H9 (cell line): ENCODE data around the gene SH3GL2. TPM values are rescaled to one million over a fixed set of nuclear protein-coding genes. Genes with fewer than 3 reads are reported as not detected.

ENCODE experiments used
- DNase-seq: peaks from one replicate; pipeline ENCODE4 v3.0.0-alpha.2; 2017
- H2AFZ ChIP-seq: one replicate; pipeline ENCODE4 v1.6.1; 2013; ENCODE audit warnings: mild to moderate bottlenecking, low read length, control low read depth, moderate library complexity
- H2AK5ac ChIP-seq: 2 replicates; pipeline ENCODE4 v1.6.1; 2013; ENCODE audit warnings: low read length, control low read depth, mixed read lengths; ENCODE audit not compliant: insufficient read length
- H2BK120ac ChIP-seq: one replicate; pipeline ENCODE4 v1.6.1; 2013; ENCODE audit warnings: low read depth, mild to moderate bottlenecking, low read length, control low read depth, inconsistent platforms; ENCODE audit not compliant: poor library complexity, severe bottlenecking
- H2BK12ac ChIP-seq: 2 replicates; pipeline ENCODE4 v1.6.1; 2013; ENCODE audit warnings: low read length, control low read depth, mixed read lengths, low read depth; ENCODE audit not compliant: insufficient read length
- H2BK15ac ChIP-seq: 2 replicates; pipeline ENCODE4 v1.6.1; 2013; ENCODE audit warnings: low read depth, low read length, control low read depth
- H2BK20ac ChIP-seq: one replicate; pipeline ENCODE4 v1.6.1; 2013; ENCODE audit warnings: low read depth, mild to moderate bottlenecking, low read length, control low read depth, inconsistent platforms; ENCODE audit not compliant: poor library complexity, severe bottlenecking
- H2BK5ac ChIP-seq: 2 replicates; pipeline ENCODE4 v1.6.1; 2013; ENCODE audit warnings: low read length, control low read depth, mixed read lengths; ENCODE audit not compliant: insufficient read length
- H3K14ac ChIP-seq: 2 replicates; pipeline ENCODE4 v1.6.1; 2013; ENCODE audit warnings: low read length, control low read depth; ENCODE audit not compliant: insufficient read depth
- H3K18ac ChIP-seq: 2 replicates; pipeline ENCODE4 v1.6.1; 2013; ENCODE audit warnings: low read depth, mild to moderate bottlenecking, mixed read lengths, low read length, control low read depth; ENCODE audit not compliant: insufficient read length
- H3K23ac ChIP-seq: 2 replicates; pipeline ENCODE4 v1.6.1; 2013; ENCODE audit warnings: low read length, control low read depth, mixed read lengths, low read depth; ENCODE audit not compliant: insufficient read length
- H3K23me2 ChIP-seq: 2 replicates; pipeline ENCODE4 v1.6.1; 2013; ENCODE audit warnings: low read depth, mild to moderate bottlenecking, mixed read lengths, low read length, control low read depth; ENCODE audit not compliant: insufficient read length, poor library complexity, severe bottlenecking
- H3K27ac ChIP-seq: 2 replicates; pipeline ENCODE4 v1.5.1; 2013; ENCODE audit warnings: low read length, control low read depth, mixed read lengths, low read depth; ENCODE audit not compliant: insufficient read length
- H3K27me3 ChIP-seq: 2 replicates; pipeline ENCODE4 v1.6.1; 2013; ENCODE audit warnings: low read length, control low read depth, inconsistent platforms; ENCODE audit not compliant: insufficient read depth
- H3K4ac ChIP-seq: 2 replicates; pipeline ENCODE4 v1.6.1; 2013; ENCODE audit warnings: low read depth, mild to moderate bottlenecking, control low read depth, inconsistent platforms, low read length, moderate library complexity
- H3K4me1 ChIP-seq: 2 replicates; pipeline ENCODE4 v1.6.1; 2013; ENCODE audit warnings: low read length, control low read depth, inconsistent platforms; ENCODE audit not compliant: insufficient read depth
- H3K4me2 ChIP-seq: 2 replicates; pipeline ENCODE4 v1.6.1; 2013; ENCODE audit warnings: low read length, control low read depth, mixed read lengths; ENCODE audit not compliant: insufficient read length, insufficient read depth
- H3K56ac ChIP-seq: 2 replicates; pipeline ENCODE4 v1.6.1; 2013; ENCODE audit warnings: low read depth, mild to moderate bottlenecking, mixed read lengths, low read length, control low read depth; ENCODE audit not compliant: insufficient read length
- H3K79me1 ChIP-seq: 2 replicates; pipeline ENCODE4 v1.6.1; 2013; ENCODE audit warnings: low read depth, mild to moderate bottlenecking, moderate library complexity, low read length, control low read depth, inconsistent platforms; ENCODE audit not compliant: insufficient read depth, poor library complexity, severe bottlenecking
- H3K79me2 ChIP-seq: 2 replicates; pipeline ENCODE4 v1.6.1; 2013; ENCODE audit warnings: low read length, control low read depth, inconsistent platforms; ENCODE audit not compliant: insufficient read depth
- H3K9ac ChIP-seq: 2 replicates; pipeline ENCODE4 v1.6.1; 2013; ENCODE audit warnings: low read length, control low read depth, mixed read lengths; ENCODE audit not compliant: insufficient read length; ENCODE audit errors: extremely low read depth
- H3K9me3 ChIP-seq: one replicate; pipeline ENCODE4 v1.6.1; 2013; ENCODE audit warnings: low read depth, low read length, inconsistent platforms; ENCODE audit not compliant: control insufficient read depth
- H3T11ph ChIP-seq: one replicate; pipeline ENCODE4 v1.6.1; 2013; ENCODE audit warnings: mild to moderate bottlenecking, low read length, control low read depth, inconsistent platforms
- H4K20me1 ChIP-seq: one replicate; pipeline ENCODE4 v1.6.1; 2013; ENCODE audit not compliant: control insufficient read depth, insufficient read length, insufficient read depth
- H4K5ac ChIP-seq: 2 replicates; pipeline ENCODE4 v1.6.1; 2013; ENCODE audit warnings: low read depth, mild to moderate bottlenecking, mixed read lengths, low read length, control low read depth; ENCODE audit not compliant: insufficient read length
- H4K8ac ChIP-seq: replicated peaks from 2 replicates; pipeline ENCODE4 v1.6.1; 2013; ENCODE audit warnings: low read length, control low read depth, mixed read lengths, low read depth; ENCODE audit not compliant: insufficient read length
- H4K91ac ChIP-seq: 2 replicates; pipeline ENCODE4 v1.6.1; 2013; ENCODE audit warnings: low read depth, mild to moderate bottlenecking, moderate library complexity, mixed read lengths, low read length, control low read depth; ENCODE audit not compliant: insufficient read length
- H3K27ac Mint-ChIP-seq, 3 experiments: 2 replicates in 2 of 3; 3 replicates in 1 of 3; pipeline ENCODE4 v1.8.0; 2020 to 2021; ENCODE audit warnings: mixed read lengths in 3 of 3, mild to moderate bottlenecking in 1 of 3, moderate library complexity in 1 of 3
- H3K27me3 Mint-ChIP-seq: 2 replicates; pipeline ENCODE4 v1.8.0; 2021; ENCODE audit warnings: low read depth, mild to moderate bottlenecking, moderate library complexity, mixed read lengths
- H3K36me3 Mint-ChIP-seq, 3 experiments: 2 replicates in 2 of 3; 3 replicates in 1 of 3; pipeline ENCODE4 v1.8.0; 2020 to 2021; ENCODE audit warnings: low read depth in 3 of 3, mixed read lengths in 3 of 3; ENCODE audit not compliant: insufficient read depth in 1 of 3
- H3K4me1 Mint-ChIP-seq, 2 experiments: 2 replicates each; pipeline ENCODE4 v1.8.0; 2020; ENCODE audit warnings: mixed read lengths in 2 of 2
- H3K4me3 Mint-ChIP-seq, 2 experiments: 2 replicates in 1 of 2; 3 replicates in 1 of 2; pipeline ENCODE4 v1.8.0; 2020 to 2021; ENCODE audit warnings: mild to moderate bottlenecking in 2 of 2, mixed read lengths in 2 of 2, moderate library complexity in 1 of 2
- H3K9me3 Mint-ChIP-seq, 2 experiments: 2 replicates in 1 of 2; 3 replicates in 1 of 2; pipeline ENCODE4 v1.8.0; 2020; ENCODE audit warnings: mild to moderate bottlenecking in 2 of 2, mixed read lengths in 2 of 2, moderate library complexity in 1 of 2
- total RNA-seq: library from RNA; stranded (reverse); gene quantifications from 2 replicates; pipeline ENCODE4 v1.2.1, GENCODE V29; 2021
- TF ChIP-seq, protein P1 (sequence below): fragments of 200-600 bp; sonication (generic); conservative IDR thresholded peaks from 3 replicates; pipeline ENCODE4 v1.8.0; 2021; ENCODE audit warnings: antibody characterized with exemption, mild to moderate bottlenecking

The SH3GL2 gene
- total RNA-seq, 1 experiment from 2014 or later, result 6.5 TPM

DNA sequence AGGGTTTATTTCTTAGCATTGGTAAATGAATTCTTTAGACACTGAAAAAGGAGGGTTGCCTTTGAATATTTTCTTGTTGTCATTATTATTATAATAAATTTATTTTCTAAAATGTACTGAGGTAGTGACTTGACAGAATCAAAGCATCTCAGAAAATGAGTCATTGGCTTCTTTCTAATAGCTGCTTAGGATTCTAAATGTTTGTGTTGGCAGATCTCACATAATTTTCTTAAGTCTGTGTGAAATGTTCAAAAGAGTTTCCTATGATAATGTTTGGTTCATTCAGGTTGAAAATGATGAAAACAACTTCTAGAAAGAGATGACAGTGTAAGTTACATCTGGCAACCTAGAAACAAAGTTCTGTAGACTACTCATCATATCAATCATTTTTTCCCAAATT, 69.7 kb downstream of the SH3GL2 start:
- Histone ChIP-seq H3K23ac (no peak overlapping the region), H2BK120ac (no peak overlapping the region), H3K9me3 (no peaks in the 10 kb centered on the region), H3K79me1 (no peaks in the 10 kb centered on the region), H3K27ac (no peak overlapping the region), H4K20me1 (no peaks in the 10 kb centered on the region), H3T11ph (no peak overlapping the region), H3K14ac (no peak overlapping the region), H3K79me2 (no peaks in the 10 kb centered on the region), H2AK5ac (no peak overlapping the region), H3K9ac (no peak overlapping the region), H3K18ac (no peak overlapping the region), H2BK20ac (no peak overlapping the region), H2BK12ac (no peak overlapping the region), H3K23me2 (no peaks in the 10 kb centered on the region), H2BK5ac (no peak overlapping the region), H4K5ac (no peak overlapping the region), H3K4ac (no peak overlapping the region), H3K4me2 (no peak overlapping the region), H3K4me1 (no peaks in the 10 kb centered on the region), H2AFZ (no peak overlapping the region), H4K91ac (no peak overlapping the region), H3K56ac (no peak overlapping the region), H3K27me3 (no peaks in the 10 kb centered on the region), H2BK15ac (no peak overlapping the region), H4K8ac (no peak overlapping the region)
- Mint-ChIP-seq H3K4me3 (no peak overlapping the region), H3K27ac (no peak overlapping the region), H3K27me3 (no peaks in the 10 kb centered on the region), H3K9me3 (peaks cover 12% of the 10 kb centered on the region in 2 experiments), H3K36me3 (peaks cover 0 to 13% (median 0%) of the 10 kb centered on the region in 3 experiments; a peak in 5 of 7 replicates), H3K4me1 (peaks cover 0 to under 1% of the 10 kb centered on the region in 2 experiments; a peak in 1 of 4 replicates)
- DNase-seq, result no peak
- TF ChIP-seq, protein P1, sequence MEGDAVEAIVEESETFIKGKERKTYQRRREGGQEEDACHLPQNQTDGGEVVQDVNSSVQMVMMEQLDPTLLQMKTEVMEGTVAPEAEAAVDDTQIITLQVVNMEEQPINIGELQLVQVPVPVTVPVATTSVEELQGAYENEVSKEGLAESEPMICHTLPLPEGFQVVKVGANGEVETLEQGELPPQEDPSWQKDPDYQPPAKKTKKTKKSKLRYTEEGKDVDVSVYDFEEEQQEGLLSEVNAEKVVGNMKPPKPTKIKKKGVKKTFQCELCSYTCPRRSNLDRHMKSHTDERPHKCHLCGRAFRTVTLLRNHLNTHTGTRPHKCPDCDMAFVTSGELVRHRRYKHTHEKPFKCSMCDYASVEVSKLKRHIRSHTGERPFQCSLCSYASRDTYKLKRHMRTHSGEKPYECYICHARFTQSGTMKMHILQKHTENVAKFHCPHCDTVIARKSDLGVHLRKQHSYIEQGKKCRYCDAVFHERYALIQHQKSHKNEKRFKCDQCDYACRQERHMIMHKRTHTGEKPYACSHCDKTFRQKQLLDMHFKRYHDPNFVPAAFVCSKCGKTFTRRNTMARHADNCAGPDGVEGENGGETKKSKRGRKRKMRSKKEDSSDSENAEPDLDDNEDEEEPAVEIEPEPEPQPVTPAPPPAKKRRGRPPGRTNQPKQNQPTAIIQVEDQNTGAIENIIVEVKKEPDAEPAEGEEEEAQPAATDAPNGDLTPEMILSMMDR, result no peak
